Right cardiac atrium (tissue), 5 donors: ENCODE measurements around the gene ZNF335. TPM values are rescaled to one million over a fixed set of nuclear protein-coding genes. Genes with fewer than 3 reads are reported as not detected.

Experiments used
- ATAC-seq, 2 donors: fragments of 200-7000 bp; cut with Tn5 transposase; one replicate each; pipeline versions ENCODE4 v1.8.0 to v1.9.1; 2020; ENCODE audit warnings: moderate library complexity in 2 of 2, mild to moderate bottlenecking in 1 of 2
- DNase-seq, 3 donors: peaks; one replicate each; pipeline ENCODE4 v3.0.0-alpha.2; 2020
- H3K27ac ChIP-seq: one replicate; pipeline ENCODE4 v1.5.1; 2013; ENCODE audit warnings: mild to moderate bottlenecking, low read length, control low read depth, moderate library complexity
- H3K27me3 ChIP-seq: one replicate; pipeline ENCODE4 v1.6.1; 2013; ENCODE audit not compliant: control insufficient read depth, insufficient read depth
- H3K4me1 ChIP-seq: one replicate; pipeline ENCODE4 v1.6.1; 2013; ENCODE audit warnings: low read length; ENCODE audit not compliant: control insufficient read depth, insufficient read depth
- H3K4me3 ChIP-seq: one replicate; pipeline ENCODE4 v1.5.1; 2013; ENCODE audit warnings: low read length, control low read depth
- H3K9me3 ChIP-seq: one replicate; pipeline ENCODE4 v1.6.1; 2013; ENCODE audit warnings: low read length; ENCODE audit not compliant: control insufficient read depth
- WGBS: extraction: QIAGEN DNeasy Blood & Tissue Kit; methylation state at CpG from one replicate; pipeline ENCODE4 v1.1.7; 2013; 5-methylcytosine and 5-hydroxymethylcytosine counted together
- intact Hi-C, 4 donors: fragments of 100-400 bp; cut with DNase I; formaldehyde crosslinking; loops; one replicate each; pipeline versions ENCODE4 v1.11.0 to v1.14.0; 2022 to 2023
- polyA plus RNA-seq: library from polyadenylated mRNA; stranded (reverse); fragments of 200-250 nt; gene quantifications from one replicate; pipeline ENCODE4 v1.2.3, GENCODE V29; 2013
- total RNA-seq, 4 donors: library from RNA; stranded (reverse); fragmentation: NEBNext Ultra II Directional; extraction: Animal tissue kit (Norgen Biotek cat#: 25700); gene quantifications; one replicate each; pipeline ENCODE4 v1.2.1, GENCODE V29; 2021
- donor health status: healthy with polysubstance abuse.
- donor health status: DM: no; HTN: yes; CAD: no.
- donor health status: DM: no; HTN: no; CAD: no.
- donor health status: DM: no; HTN: yes; CAD: no; lungs with severe emphysema.
- donor health status: DM: yes; HTN: yes; CAD: no.

The ZNF335 gene
- total and polyA plus RNA-seq, 5 donors: 6.4 to 10.1 (median 8.5) TPM

DNA sequence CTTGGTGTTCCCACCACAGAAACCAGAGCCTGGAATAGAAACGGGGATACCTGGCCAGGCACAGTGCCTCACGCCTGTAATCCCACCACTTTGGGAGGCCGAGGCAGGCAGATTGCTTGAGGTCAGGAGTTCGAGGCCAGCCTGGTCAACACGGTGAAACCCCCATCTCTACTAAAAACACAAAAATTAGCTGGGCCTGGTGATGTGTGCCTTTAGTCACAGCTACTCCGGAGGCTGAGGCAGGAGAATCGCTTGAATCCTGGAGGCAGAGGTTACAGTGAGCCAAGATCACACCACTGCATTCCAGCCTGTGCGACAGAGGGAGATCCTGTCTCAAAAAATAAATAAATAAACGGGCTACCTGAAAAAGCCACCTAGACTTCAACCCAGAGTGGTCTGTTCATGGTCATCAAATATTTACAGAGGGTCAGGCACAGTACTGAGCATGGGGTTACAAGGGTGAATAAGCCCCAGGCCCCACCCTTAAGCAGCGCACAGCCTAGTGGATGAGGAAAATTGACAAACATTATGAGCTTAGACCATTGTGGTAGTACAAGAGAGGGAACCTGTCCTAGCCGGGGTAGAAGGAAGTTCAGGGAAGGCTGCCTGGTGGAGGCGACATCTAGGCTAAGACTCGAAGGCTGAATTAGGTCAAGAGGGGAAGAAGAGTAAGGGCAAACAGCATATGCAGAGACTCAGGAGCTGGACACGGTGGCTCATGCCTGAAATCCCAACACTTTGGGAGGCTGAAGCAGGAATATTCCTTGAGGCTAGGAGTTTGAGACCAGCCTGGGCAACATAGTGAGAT lies 44.7 kb downstream of the ZNF335 start:
- Histone ChIP-seq H3K27me3 (no peaks in the 10 kb centered on the region), H3K4me3 (no peak overlapping the region), H3K4me1 (no peaks in the 10 kb centered on the region), H3K9me3 (no peaks in the 10 kb centered on the region), H3K27ac (no peak overlapping the region)
- DNase-seq: no peak
- no peak for ATAC-seq
- intact Hi-C loops: no loop called here
- WGBS: 82% methylated on average over 14 of the region's 14 CpGs

DNA sequence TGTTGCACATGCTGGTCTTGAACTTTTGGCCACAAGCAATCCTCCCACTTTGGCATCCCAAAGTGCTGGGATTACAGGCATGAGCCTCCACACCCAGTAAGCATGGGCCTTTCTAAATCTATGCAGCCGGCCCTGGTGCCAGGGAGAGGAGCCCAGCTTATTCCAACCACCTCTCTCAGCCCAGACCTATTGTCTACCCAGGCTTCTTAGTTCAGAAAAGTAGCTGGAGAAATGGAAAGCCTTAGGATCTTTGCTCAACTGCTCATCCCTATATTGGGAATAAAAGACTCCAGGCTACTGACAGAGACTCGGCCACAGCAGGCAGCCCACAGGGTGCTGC lies 45.3 kb downstream of the ZNF335 start:
- intact Hi-C loops: no loop called here
- peak in 1 of 3 donors; percentile 39 for DNase-seq
- no peaks in the 10 kb centered on the region for H3K9me3 ChIP-seq
- WGBS: 81% methylated on average over 2 of the region's 2 CpGs
- no peak for ATAC-seq
- H3K4me3 ChIP-seq: no peak overlapping the region
- no peak overlapping the region for H3K27ac ChIP-seq
- H3K27me3 ChIP-seq: no peaks in the 10 kb centered on the region
- H3K4me1 ChIP-seq: no peaks in the 10 kb centered on the region

DNA sequence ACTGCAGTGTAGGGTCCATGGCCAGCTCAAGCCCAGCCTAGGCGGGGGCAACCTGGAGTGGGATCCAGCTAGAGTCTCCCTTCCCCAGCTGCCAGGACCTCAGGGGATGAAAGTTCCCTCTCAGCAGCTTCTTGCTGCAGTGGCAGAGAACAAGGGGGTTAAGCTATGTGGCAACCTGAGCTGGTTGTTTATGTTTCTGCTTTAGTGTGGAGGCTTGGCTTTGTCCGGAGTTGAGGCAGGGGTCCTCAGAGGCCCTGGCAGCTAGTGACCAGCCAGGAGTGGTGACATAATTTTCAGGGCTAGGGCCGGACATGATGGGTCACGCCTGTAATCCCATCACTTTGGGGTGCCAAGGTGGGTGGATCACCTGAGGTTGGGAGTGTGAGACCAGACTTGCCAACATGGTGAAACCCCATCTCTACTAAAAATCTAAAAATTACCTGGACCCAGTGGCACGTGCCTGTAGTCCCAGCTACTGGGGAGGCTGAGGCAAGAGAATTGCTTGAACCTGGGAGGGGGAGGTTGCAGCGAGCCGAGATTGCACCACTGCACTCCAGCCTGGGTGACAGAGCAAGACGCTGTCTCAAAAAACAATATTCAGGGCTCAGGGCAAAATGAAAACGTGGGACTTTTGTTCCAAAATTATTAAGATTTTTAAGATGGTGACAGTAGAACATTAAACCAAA lies 46.0 kb downstream of the ZNF335 start:
- intact Hi-C loops: no loop called here
- DNase-seq (no peak), ATAC-seq (no peak)
- Histone ChIP-seq H3K27ac (no peak overlapping the region), H3K4me3 (no peak overlapping the region), H3K9me3 (no peaks in the 10 kb centered on the region), H3K4me1 (no peaks in the 10 kb centered on the region), H3K27me3 (no peaks in the 10 kb centered on the region)
- 62% methylated on average over 9 of the region's 9 CpGs for WGBS

DNA sequence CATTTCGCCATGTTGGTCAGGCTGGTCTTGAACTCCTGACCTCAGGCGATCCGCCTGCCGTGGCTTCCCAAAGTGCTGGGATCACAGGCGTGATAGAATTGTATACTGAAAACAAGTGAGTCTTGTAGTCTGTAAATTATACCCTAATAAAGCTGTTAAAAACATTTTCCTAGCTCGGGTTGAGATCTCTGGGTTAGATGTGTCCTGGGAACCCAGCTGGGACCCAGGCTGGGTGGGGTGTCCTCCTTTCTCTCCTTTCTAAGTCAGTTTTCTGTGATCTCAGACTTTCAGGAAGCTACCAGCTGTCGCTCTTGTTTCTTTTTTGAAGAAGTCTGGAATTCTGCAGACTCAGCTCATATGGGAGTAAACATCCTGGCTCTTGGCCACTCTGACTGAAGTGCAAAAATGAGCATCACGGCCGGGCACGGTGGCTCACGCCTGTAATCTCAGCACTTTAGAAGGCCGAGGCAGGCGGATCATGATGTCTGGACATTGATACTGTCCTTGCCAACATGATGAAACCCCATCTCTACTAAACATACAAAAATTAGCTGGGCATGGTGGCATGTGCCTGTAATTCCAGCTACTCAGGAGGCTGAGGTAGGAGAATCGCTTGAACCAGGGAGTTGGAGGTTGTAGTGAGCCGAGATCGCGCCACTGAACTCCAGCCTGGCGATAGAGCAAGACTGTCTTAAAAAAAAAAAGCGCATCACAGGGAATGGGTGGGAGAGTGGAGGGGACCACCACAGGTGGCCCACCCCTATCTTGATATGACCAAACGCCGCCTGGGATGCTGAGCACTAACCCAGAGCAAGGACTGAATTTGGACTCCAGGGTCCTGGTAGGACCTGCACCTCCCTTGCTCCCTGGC lies 47.4 kb downstream of the ZNF335 start:
- DNase-seq: peak in 1 of 3 donors; percentile 56
- Histone ChIP-seq H3K4me1 (no peaks in the 10 kb centered on the region), H3K4me3 (no peak overlapping the region), H3K27me3 (no peaks in the 10 kb centered on the region), H3K27ac (peak overlapping the region; percentile 86), H3K9me3 (no peaks in the 10 kb centered on the region)
- intact Hi-C loops: no loop called here
- ATAC-seq: peak; percentile 51
- WGBS: 39% methylated on average over 21 of the region's 21 CpGs

DNA sequence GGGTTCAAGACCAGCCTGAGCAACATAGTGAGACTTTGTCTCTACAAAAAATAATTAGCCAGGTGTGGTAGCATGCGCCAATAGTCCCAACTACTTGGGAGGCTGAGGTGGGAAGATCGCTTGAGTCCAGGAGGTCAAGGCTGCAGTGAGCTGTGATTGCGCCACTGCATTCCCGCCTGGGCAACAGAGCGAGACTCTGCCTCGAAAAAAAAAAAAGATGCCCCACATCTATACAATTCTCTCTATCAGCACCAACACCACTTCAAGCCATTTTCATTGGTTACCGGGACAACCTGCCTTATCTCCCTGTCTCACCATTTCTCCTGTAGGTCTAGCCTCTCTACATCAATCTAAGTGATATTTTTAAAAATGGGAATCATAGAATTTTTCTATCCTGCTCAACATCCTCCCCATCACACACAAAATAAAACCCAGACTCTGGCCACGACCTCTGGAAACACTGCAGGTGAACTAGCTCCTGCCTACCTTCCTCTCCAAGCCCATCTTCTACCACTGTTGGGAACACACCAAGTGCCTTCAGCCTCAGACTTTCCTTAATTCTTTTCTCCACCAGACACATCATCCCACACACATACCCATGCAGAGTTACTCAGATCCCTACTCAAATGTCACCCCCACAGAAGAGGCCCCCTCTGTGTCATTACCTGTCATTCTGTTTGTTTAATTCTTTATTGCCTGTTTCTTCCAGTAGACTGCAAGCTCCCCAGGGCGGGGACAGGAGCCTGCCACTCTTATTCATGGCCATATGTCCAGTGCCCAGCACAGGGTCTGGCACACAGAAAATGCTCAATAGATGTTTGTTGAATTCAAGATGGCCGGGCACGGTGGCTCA lies 50.4 kb downstream of the ZNF335 start:
- intact Hi-C loops: no loop called here
- Histone ChIP-seq H3K4me1 (no peaks in the 10 kb centered on the region), H3K27ac (no peak overlapping the region), H3K4me3 (no peak overlapping the region), H3K9me3 (no peaks in the 10 kb centered on the region), H3K27me3 (no peaks in the 10 kb centered on the region)
- 85% methylated on average over 11 of the region's 11 CpGs for WGBS
- DNase-seq (peak in 1 of 3 donors; percentile 46), ATAC-seq (no peak)

DNA sequence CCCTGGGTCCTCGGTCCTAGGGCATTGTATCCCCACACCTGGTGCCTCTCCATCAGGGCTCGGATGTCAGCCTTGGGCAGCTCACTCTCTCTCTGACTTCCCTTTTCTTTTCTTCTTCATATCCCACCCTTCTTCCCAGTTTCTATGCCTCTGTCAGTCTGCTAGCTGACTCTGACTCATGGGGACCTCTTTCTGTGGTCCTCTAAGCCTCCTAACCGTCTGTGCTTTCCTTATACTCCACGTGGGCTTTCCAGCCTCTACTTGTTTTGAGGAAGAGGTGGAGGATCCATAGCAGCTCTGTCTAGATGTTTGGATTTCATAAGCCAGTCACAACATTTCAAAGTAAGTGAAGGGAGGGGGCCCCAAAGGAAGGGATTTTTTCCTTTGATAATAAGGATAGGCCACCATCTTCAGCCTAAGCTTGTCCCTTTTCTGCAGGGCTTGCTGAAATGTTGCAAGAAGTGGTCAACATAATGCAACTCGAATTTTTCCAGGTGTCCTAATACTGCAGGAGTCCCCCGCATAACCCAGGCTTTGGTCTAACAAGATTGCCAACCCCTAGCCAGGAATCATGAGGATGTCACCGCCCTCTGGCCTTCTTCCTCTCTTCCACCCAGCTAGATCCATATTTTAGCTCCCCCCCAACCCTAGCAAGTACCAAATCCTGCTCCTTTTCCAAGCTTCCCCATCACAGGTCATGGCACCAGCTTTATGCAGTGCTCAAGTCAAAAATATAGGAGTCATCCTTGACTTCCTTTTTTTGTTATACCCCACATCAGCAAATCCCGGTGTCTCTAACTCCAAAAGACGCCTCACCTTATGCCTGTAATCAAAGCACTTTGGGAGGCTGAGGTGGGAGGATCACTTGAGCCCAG lies 51.3 kb downstream of the ZNF335 start:
- H3K4me3 ChIP-seq: no peak overlapping the region
- H3K27ac ChIP-seq: peak overlapping the region; percentile 78
- H3K4me1 ChIP-seq: no peaks in the 10 kb centered on the region
- ATAC-seq (no peak), DNase-seq (peak in 1 of 3 donors; percentile 22)
- H3K9me3 ChIP-seq: no peaks in the 10 kb centered on the region
- intact Hi-C loops: no loop called here
- 71% methylated on average over 9 of the region's 9 CpGs for WGBS
- H3K27me3 ChIP-seq: no peaks in the 10 kb centered on the region

DNA sequence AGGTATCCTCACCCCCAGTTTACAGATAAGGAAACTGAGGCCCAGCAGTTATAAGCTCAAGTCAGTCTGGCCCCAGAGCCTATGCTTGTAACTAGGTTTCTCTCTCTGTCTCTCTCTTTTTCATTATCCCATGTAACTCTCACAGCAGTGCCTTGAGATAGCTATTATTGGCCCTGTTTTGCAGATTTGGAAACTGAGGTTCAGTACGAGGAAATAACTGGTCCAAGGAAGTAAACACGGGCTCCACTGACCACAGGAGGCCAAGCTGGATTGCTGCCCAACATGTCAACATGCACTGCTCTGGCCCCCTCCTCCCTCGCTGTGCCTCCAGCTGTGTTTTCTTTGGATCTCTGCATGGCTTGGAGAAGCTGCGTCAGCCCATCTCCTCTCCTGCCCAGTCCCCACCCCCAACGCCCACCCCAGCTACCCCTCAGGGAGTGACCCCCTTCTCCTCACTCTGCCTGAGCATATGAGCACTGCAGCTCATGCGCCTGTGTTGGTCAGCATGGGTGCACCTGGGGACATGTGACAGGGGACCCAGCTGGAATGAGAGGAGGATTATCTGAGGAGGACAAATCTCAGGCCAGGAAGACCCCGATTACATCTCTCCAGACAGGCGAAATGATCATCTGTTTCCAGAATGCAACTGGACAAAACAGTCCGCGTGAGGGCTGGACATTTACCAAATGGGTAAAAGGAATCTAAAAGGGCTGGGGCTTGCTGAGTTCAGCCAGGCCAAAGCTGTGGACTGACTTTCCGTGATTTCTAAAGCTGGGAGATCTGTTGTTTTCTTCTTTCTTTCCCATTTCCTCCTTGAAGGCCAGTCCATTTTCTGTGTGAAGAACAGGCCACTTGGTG lies 52.2 kb downstream of the ZNF335 start:
- intact Hi-C loops: no loop called here
- peak; percentile 70 to 78 for ATAC-seq
- 36% methylated on average over 11 of the region's 11 CpGs for WGBS
- DNase-seq: peak; percentile 83 to 93 (median 90)
- Histone ChIP-seq H3K9me3 (no peaks in the 10 kb centered on the region), H3K27ac (peak overlapping the region; percentile 78), H3K4me3 (no peak overlapping the region), H3K4me1 (no peaks in the 10 kb centered on the region), H3K27me3 (no peaks in the 10 kb centered on the region)

DNA sequence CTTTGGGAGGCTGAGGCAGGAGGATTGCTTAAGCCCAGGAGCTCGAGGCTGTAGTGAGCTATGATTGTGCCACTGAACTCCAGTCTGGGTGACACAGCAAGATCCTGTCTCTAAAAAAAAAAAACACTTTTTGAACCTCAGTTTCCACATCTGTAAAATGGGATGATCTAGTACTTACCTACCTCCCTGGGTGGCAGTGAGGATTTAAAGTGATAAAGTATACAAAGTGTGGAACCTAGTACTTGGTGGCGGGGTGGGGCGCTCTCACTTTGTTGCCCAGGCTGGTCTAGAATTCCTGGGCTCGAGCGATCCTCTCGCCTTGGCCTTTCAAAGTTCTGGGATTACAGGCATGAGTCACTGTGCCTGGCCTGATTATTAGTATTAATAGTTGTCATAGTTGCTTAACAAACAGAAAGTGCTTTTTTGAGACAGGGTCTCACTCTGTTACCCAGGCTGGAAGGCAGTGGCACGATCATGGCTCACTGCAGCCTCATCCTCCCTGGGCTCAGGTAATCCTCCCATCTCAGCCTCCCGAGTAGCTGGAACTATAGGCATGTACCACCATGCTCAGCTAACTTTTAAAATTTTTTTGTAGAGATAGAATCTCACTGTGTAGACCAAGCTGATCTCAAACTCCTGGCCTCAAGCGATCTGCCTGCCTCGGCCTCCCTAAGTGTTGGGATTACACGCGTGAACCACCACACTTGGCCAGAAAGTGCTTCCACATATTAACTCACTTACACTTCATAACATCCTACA lies 53.0 kb downstream of the ZNF335 start:
- peak overlapping the region; percentile 61 for H3K27ac ChIP-seq
- ATAC-seq (no peak), DNase-seq (peak in 2 of 3 donors; percentile 46 to 56)
- 88% methylated on average over 12 of the region's 12 CpGs for WGBS
- no peaks in the 10 kb centered on the region for H3K9me3 ChIP-seq
- H3K4me3 ChIP-seq: no peak overlapping the region
- no peaks in the 10 kb centered on the region for H3K4me1 ChIP-seq
- no peaks in the 10 kb centered on the region for H3K27me3 ChIP-seq
- intact Hi-C loops: no loop called here
